GM12878 (cell line): ENCODE results near the gene ANKRD16. TPM values are rescaled to one million over a fixed set of nuclear protein-coding genes. Genes with fewer than 3 reads are reported as not detected.

Source experiments
- ATAC-seq: fragments of 200-7000 bp; cut with Tn5 transposase; 3 replicates; pipeline ENCODE4 v1.9.1; 2020; ENCODE audit warnings: mild to moderate bottlenecking, moderate library complexity
- BruUV-seq: library from RNA; stranded (reverse); fragments of 400-500 nt; replicated peaks from 2 replicates; lab custom pipeline; 2021; lab: Mats Ljungman, UMichigan
- CTCF ChIA-PET: fragments of 300-600 bp; sonication (Branson Sonifier 250); formaldehyde crosslinking; extraction: SDS; loops from one replicate; lab custom pipeline; 2021; ENCODE audit warnings: inconsistent platforms; lab: Yijun Ruan, JAX
- POLR2A ChIA-PET: fragments of 350-600 bp; formaldehyde crosslinking; extraction: SDS; loops from one replicate; lab custom pipeline; 2021; ENCODE audit warnings: inconsistent platforms; lab: Charles Lee
- RAD21 ChIA-PET: fragments of 300-600 bp; sonication (Branson Sonifier 250); formaldehyde crosslinking; loops from one replicate; lab custom pipeline; 2023; ENCODE audit warnings: antibody characterized with exemption; ENCODE audit not compliant: unreplicated experiment; lab: Charles Lee
- SMC1A ChIA-PET: fragments of 300-600 bp; sonication (Branson Sonifier 250); formaldehyde crosslinking; loops from one replicate; lab custom pipeline; 2023; ENCODE audit not compliant: unreplicated experiment, uncharacterized antibody; lab: Charles Lee
- DNase-seq: peaks from one replicate; pipeline ENCODE4 v3.0.0-alpha.2; 2011; ENCODE audit warnings: low read depth, low spot score
- FAIRE-seq: peaks from 3 replicates; lab custom pipeline; 2011; peaks lifted over from hg19 to GRCh38; lab: Jason Lieb, UNC
- H2AFZ ChIP-seq: 2 replicates; pipeline ENCODE4 v1.6.0; 2011; ENCODE audit warnings: low read depth, low read length, control low read depth; ENCODE audit not compliant: control insufficient read depth
- H3K27ac ChIP-seq: 2 replicates; pipeline ENCODE4 v1.5.1; 2011; ENCODE audit warnings: control low read depth; ENCODE audit not compliant: control insufficient read depth, insufficient read depth
- H3K27me3 ChIP-seq, 2 experiments: replicated peaks in 1 of 2; 2 replicates each; pipeline versions ENCODE4 v1.6.0 to v1.6.1; 2011; ENCODE audit warnings: low read length in 1 of 2; ENCODE audit not compliant: control insufficient read depth in 2 of 2, insufficient read depth in 2 of 2
- H3K36me3 ChIP-seq, 2 experiments: 2 replicates each; pipeline ENCODE4 v1.5.1; 2011; ENCODE audit warnings: low read length in 1 of 2; ENCODE audit not compliant: control insufficient read depth in 2 of 2, insufficient read depth in 2 of 2
- H3K4me1 ChIP-seq: 2 replicates; pipeline ENCODE4 v1.6.1; 2011; ENCODE audit warnings: mild to moderate bottlenecking, low read length, moderate library complexity, mixed read lengths; ENCODE audit not compliant: control insufficient read depth, insufficient read depth
- H3K4me2 ChIP-seq: 2 replicates; pipeline ENCODE4 v1.6.0; 2011; ENCODE audit warnings: control low read depth; ENCODE audit not compliant: control insufficient read depth, insufficient read depth
- H3K4me3 ChIP-seq: fragments of 200-600 bp; sonication (generic); 2 replicates; pipeline ENCODE4 v1.5.1; 2016
- H3K79me2 ChIP-seq: 2 replicates; pipeline ENCODE4 v1.6.0; 2011; ENCODE audit warnings: low read length; ENCODE audit not compliant: control insufficient read depth, insufficient read depth
- H3K9ac ChIP-seq: 2 replicates; pipeline ENCODE4 v1.8.0; 2011; ENCODE audit warnings: low read length, control low read depth, mixed read lengths; ENCODE audit not compliant: control insufficient read depth, insufficient read depth
- H3K9me3 ChIP-seq: replicated peaks from 3 replicates; pipeline ENCODE4 v1.5.1; 2011; ENCODE audit warnings: mild to moderate bottlenecking, low read length; ENCODE audit not compliant: control insufficient read depth, insufficient read depth
- H4K20me1 ChIP-seq: 2 replicates; pipeline ENCODE4 v1.6.0; 2011; ENCODE audit not compliant: control insufficient read depth, insufficient read depth
- BCLAF1 ChIP-seq: fragments of 450-650 bp; IDR thresholded peaks from 2 replicates; pipeline ENCODE4 v1.6.1; 2017; ENCODE audit warnings: antibody characterized with exemption, mild to moderate bottlenecking, moderate library complexity
- BRCA1 ChIP-seq: IDR thresholded peaks from 2 replicates; pipeline ENCODE4 v1.6.1; 2011; ENCODE audit warnings: low read depth, low read length, improper control_type of control experiment
- KLF5 ChIP-seq: fragments of 450-650 bp; IDR thresholded peaks from 2 replicates; pipeline ENCODE4 v1.6.1; 2014; ENCODE audit warnings: mild to moderate bottlenecking; ENCODE audit not compliant: partially characterized antibody
- LARP7 ChIP-seq: fragments of 450-650 bp; IDR thresholded peaks from 2 replicates; pipeline ENCODE4 v1.6.1; 2017; ENCODE audit warnings: mild to moderate bottlenecking
- PBX3 ChIP-seq: IDR thresholded peaks from 2 replicates; pipeline ENCODE4 v1.6.1; 2011; ENCODE audit warnings: mild to moderate bottlenecking, low read depth, low read length, moderate library complexity; ENCODE audit not compliant: insufficient replicate concordance
- POLR2A ChIP-seq: IDR thresholded peaks from 2 replicates; pipeline ENCODE4 v1.6.1; 2011; ENCODE audit warnings: low read depth, mild to moderate bottlenecking, low read length
- PRDM15 ChIP-seq: fragments of 450-650 bp; formaldehyde crosslinking; IDR thresholded peaks from 2 replicates; pipeline ENCODE4 v1.4.0; 2020; ENCODE audit warnings: mild to moderate bottlenecking, moderate library complexity
- ZNF687 ChIP-seq: fragments of 450-650 bp; IDR thresholded peaks from 2 replicates; pipeline ENCODE4 v1.6.1; 2017; ENCODE audit warnings: mild to moderate bottlenecking, moderate library complexity
- WGBS: methylation state at CpG from one replicate; pipeline ENCODE4 v1.1.6; 2016; ENCODE audit warnings: low lambda C conversion rate; ENCODE audit not compliant: insufficient replicate concordance, insufficient coverage; ENCODE audit errors: missing lambda C conversion rate; 5-methylcytosine and 5-hydroxymethylcytosine counted together
- in situ Hi-C: fragments of 300-500 bp; cut with MboI; formaldehyde crosslinking; loops from 9 replicates; pipeline ENCODE4 v1.14.3; 2018; ENCODE audit warnings: mixed read lengths
- intact Hi-C: fragments of 100-400 bp; cut with micrococcal nuclease; formaldehyde crosslinking; loops from one replicate; pipeline ENCODE4 v1.14.2; 2022; ENCODE audit not compliant: unreplicated experiment
- polyA plus RNA-seq, 11 experiments: library from polyadenylated mRNA; depleted of rRNA in 4 of 11; unstranded in 6 of 11; stranded (reverse) in 5 of 11; fragments of >200 nt; fragmentation: Nextera tagmentation in 4 of 11; fragmentation: Illumina TruSeq in 1 of 11; extraction: Ambion mirVana in 4 of 11; extraction: Trizol in 1 of 11; gene quantifications; 1 replicate in 1 of 11; 2 replicates in 10 of 11; pipeline versions ENCODE4 v1.2.1 to v1.2.3, GENCODE V29; 2011 to 2016; ENCODE audit warnings: inconsistent platforms in 2 of 11, missing spikeins in 2 of 11, low read depth in 1 of 11
- total RNA-seq, 4 experiments: library from RNA; depleted of rRNA in 3 of 4; stranded (reverse); fragments of >200 nt in 3 of 4; fragmentation: Illumina TruSeq in 1 of 4; extraction: Trizol in 1 of 4; gene quantifications; 2 replicates each; pipeline versions ENCODE4 v1.2.1 to v1.2.3, GENCODE V29; 2013 to 2021

The ANKRD16 gene
- total and polyA plus RNA-seq, 10 of the 15 experiments (the other 5 are each of a cell fraction or from before 2014, with no cell fraction given) = 0.57 to 13.6 (median 4.4) TPM

GRCh38 chr10:5812283-5813090 is 77.2 kb downstream of the ANKRD16 start:
- peak overlapping the region; percentile 93 for H3K9ac ChIP-seq
- H3K79me2 ChIP-seq = peaks cover 74% of the 10 kb centered on the region
- no peak for DNase-seq
- peaks cover 8% of the 10 kb centered on the region for H4K20me1 ChIP-seq
- in situ Hi-C loops = no loop called here
- peak overlapping the region; percentile 63 for H3K4me2 ChIP-seq
- no peaks in the 10 kb centered on the region for H3K27me3 ChIP-seq
- peak; percentile 47 for ATAC-seq
- ChIA-PET SMC1A (interaction anchor here (1.4 to 3.5 kb wide), 4 partner anchors 32 to 124 kb away, joined by 3 to 20 read pairs (median 12); no protein-coding TSS in a partner anchor), RAD21 (interaction anchor here (1.4 to 12.5 kb wide), 5 partner anchors 31 to 164 kb away, joined by 5 to 183 read pairs (median 19); partner anchors contain the start of genes ANKRD16, FBH1 and IL15RA), CTCF (interaction anchor here (0.6 to 7.9 kb wide), 2 partner anchors 30 to 401 kb away, joined by 5 to 74 read pairs; no protein-coding TSS in a partner anchor), POLR2A (interaction anchor here (0.6 to 4.8 kb wide), 7 partner anchors 14 to 138 kb away, joined by 4 to 46 read pairs (median 24); partner anchors contain the start of genes ANKRD16 and FBH1)
- no peak for FAIRE-seq
- peak overlapping the region; percentile 91 for H3K4me3 ChIP-seq
- peak overlapping the region; percentile 97 for H3K27ac ChIP-seq
- intact Hi-C loops = loop anchor here (1.0 to 5.0 kb wide), 7 partner anchors 40 to 238 kb away; partner anchors contain the start of genes FBH1, IL15RA and TASOR2
- H3K36me3 ChIP-seq = peaks cover 0 to 6% of the 10 kb centered on the region in 2 experiments; a peak in 2 of 4 replicates
- BruUV-seq = TSS peak; percentile 54
- H2AFZ ChIP-seq = peak overlapping the region; percentile 61
- H3K4me1 ChIP-seq = peaks cover 36% of the 10 kb centered on the region
- no peaks in the 10 kb centered on the region for H3K9me3 ChIP-seq
- WGBS = 1% methylated on average over 37 of the region's 49 CpGs
- no peak for TF ChIP-seq ZNF687
- no peak for TF ChIP-seq PRDM15 (CRISPR knock-in tag)
- TF ChIP-seq LARP7 = peak; percentile 85; the same call in 1 of the 2 replicates
- no peak for TF ChIP-seq BCLAF1
- TF ChIP-seq PBX3 = no peak
- 0 out of 2 replicates have a peak, but pooled peaks have one; percentile 7 for TF ChIP-seq POLR2A
- no peak for TF ChIP-seq KLF5
- no peak for TF ChIP-seq BRCA1
